NB4 (cell line): Measurements from ENCODE around the gene RHAG.

Source experiments
- CTCF ChIP-seq: IDR thresholded peaks from one replicate; pipeline ENCODE4 v1.5.1; 2012; ENCODE audit warnings: low read depth, low read length
- MAX ChIP-seq: IDR thresholded peaks from 2 replicates; pipeline ENCODE4 v1.6.1; 2011; ENCODE audit warnings: low read depth, low read length
- MYC ChIP-seq: IDR thresholded peaks from 2 replicates; pipeline ENCODE4 v1.6.1; 2011; ENCODE audit warnings: low read depth, low read length

DNA sequence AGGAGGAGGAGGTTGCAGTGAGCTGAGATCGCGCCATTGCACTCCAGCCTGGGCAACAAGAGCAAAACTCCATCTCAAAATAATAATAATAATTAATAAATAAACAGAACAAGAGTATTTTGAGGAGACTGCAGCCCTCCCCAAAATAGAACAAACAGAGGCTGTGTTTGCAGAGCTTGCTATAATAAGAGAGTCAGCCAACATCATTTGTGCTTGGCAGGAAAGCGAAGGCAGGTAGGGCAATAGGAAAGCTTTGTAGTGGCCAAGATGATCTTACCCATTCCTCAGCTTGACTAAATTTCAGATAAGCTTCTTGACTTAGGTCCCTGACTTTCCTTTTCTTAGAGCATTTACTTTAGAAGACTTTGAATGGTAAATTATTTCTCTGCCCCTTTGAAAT is 79.5 kb downstream of the RHAG start:
- TF ChIP-seq MAX: no peak
- no peak for TF ChIP-seq MYC
- TF ChIP-seq CTCF: no peak
